ENCODE results near the gene GUK1.

GUK1 gene

GRCh38 chr1:228164561-228165371 is 24.7 kb downstream of the GUK1 start:
- DNase-seq: no peak

- peak; percentile 100 for DNase-seq
Measured at GRCh38 chr1:228165372-228166169, 25.5 kb downstream of the GUK1 start, which contains the start of gene IBA57. Gene IBA57 (plus strand): TSS chr1:228165804. CDS start chr1:228165817, 13 bp downstream.

- DNase-seq: peak; percentile 82
Measured at GRCh38 chr1:228166170-228166936, 26.3 kb downstream of the GUK1 start.

GRCh38 chr1:228168563-228169270 is 28.6 kb downstream of the GUK1 start:
- no peak for DNase-seq

- no peak for DNase-seq
Measured at GRCh38 chr1:228169345-228169744, 29.3 kb downstream of the GUK1 start.

- no peak for DNase-seq
Measured at GRCh38 chr1:228170666-228171065, 30.6 kb downstream of the GUK1 start.

GRCh38 chr1:228171221-228171891 is 31.3 kb downstream of the GUK1 start:
- no peak for DNase-seq

GRCh38 chr1:228172591-228173527 is 32.8 kb downstream of the GUK1 start:
- DNase-seq: no peak

GRCh38 chr1:228173528-228174481 is 33.7 kb downstream of the GUK1 start:
- DNase-seq: peak; percentile 44

- peak; percentile 61 for DNase-seq
Measured at GRCh38 chr1:228174482-228175315, 34.6 kb downstream of the GUK1 start.

GRCh38 chr1:228175316-228176023 is 35.4 kb downstream of the GUK1 start:
- DNase-seq: no peak

- no peak for DNase-seq
Measured at GRCh38 chr1:228176024-228176395, 35.9 kb downstream of the GUK1 start.

- DNase-seq: no peak
Measured at GRCh38 chr1:228176461-228177182, 36.5 kb downstream of the GUK1 start.

GRCh38 chr1:228177183-228177475 is 37.0 kb downstream of the GUK1 start:
- no peak for DNase-seq

GRCh38 chr1:228177721-228178710 is 37.9 kb downstream of the GUK1 start:
- DNase-seq: no peak

Measured in CD4-positive, alpha-beta T cell treated with Interleukin-17A for 1 hour (primary cell).